ENCODE results near the gene SNTG2. TPM values are rescaled to one million over a fixed set of nuclear protein-coding genes. Genes with fewer than 3 reads are reported as not detected.

SNTG2 gene
- total and polyA plus RNA-seq, 4 donors, result 4.5 to 7.0 TPM; not detected in 2

DNA sequence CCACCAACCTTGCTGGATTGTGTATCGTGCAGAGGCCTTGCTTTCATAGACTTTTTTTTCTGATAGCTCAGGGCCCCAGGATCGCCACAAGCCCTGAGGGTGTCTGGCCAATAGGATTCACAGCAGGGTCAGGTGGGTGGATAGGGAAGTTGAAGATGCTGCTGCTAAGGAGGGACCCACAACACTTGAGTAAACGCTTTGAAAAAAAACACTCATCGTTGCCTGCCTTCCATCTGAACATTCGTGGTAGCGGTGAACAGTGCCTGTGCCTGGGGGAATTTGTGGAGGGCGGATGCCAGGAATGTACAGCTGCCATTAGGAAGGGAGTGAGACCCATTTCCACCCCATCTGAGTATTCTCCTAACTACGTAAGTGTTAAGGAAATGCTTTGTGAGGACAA is 358.0 kb downstream of the SNTG2 start:
- no peaks in the 10 kb centered on the region for H3K36me3 ChIP-seq (ENCODE audit: control insufficient read depth in 1 of 2, insufficient read depth in 2 of 2, low read length in 1 of 2)
- no peaks in the 10 kb centered on the region for H3K9me3 ChIP-seq (ENCODE audit: control insufficient read depth, low read length)
- no peaks in the 10 kb centered on the region for H3K27me3 ChIP-seq (ENCODE audit: control insufficient read depth in 1 of 2, insufficient read depth in 2 of 2, low read length in 1 of 2)
- ATAC-seq (ENCODE audit: low FRiP score) (no peak), DNase-seq (no peak)
- H3K4me1 ChIP-seq (ENCODE audit: control insufficient read depth in 1 of 2, insufficient read depth in 2 of 2, low read length in 2 of 2), result no peaks in the 10 kb centered on the region
- WGBS, 2 donors, result 80 to 85% methylated on average over 8 of the region's 8 CpGs
- no peak overlapping the region for H3K4me3 ChIP-seq (ENCODE audit: low read length in 2 of 2)
- intact Hi-C loops (cut with DNase I), result no loop called here
- H3K27ac ChIP-seq (ENCODE audit: low read depth in 1 of 2, low read length in 2 of 2), result no peak overlapping the region

DNA sequence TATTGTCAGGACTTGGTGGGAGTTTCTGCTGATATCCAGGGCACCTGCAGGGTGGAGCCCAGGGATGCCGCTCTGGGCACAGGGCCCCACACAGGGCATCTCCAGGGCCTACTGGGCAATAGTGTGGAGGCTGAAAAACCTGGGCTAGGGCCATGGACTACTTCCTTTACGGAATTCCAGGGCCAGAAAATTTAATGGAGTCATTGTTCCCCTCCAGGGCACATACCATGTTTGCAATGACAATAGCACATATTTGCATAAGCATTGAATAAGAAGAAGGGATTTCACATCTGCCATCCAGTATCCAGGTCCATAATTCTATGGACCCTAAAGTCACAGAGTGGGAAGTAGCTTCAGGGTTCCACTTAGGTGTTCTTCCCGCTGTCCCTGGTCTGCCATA is 358.9 kb downstream of the SNTG2 start:
- DNase-seq (no peak), ATAC-seq (ENCODE audit: low FRiP score) (no peak)
- whole genome bisulfite sequencing, 2 donors, result 85 to 88% methylated on average over 3 of the region's 3 CpGs

DNA sequence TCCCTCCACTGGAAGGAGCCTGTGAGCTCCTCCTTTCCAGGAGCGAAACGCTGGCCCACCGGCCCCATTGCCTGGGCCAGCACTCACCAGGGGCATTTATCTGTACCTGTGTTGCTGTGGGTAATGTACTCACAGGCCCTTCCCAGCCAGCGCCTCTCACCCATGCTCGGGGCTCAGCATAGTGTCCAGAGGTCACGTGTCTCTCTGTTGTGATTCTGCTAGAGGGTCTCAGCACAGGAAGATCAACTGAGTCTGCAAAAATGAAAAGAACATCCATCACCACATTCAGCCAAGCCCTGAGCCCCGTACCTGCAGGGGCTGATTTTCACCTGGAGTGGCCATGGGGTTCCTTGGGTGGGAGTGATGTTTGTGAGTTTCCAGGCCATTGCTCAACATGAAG is 359.6 kb downstream of the SNTG2 start:
- Histone ChIP-seq H3K36me3 (ENCODE audit: control insufficient read depth in 1 of 2, insufficient read depth in 2 of 2, low read length in 1 of 2) (no peaks in the 10 kb centered on the region), H3K9me3 (ENCODE audit: control insufficient read depth, low read length) (no peaks in the 10 kb centered on the region), H3K27ac (ENCODE audit: low read depth in 1 of 2, low read length in 2 of 2) (no peak overlapping the region), H3K4me3 (ENCODE audit: low read length in 2 of 2) (no peak overlapping the region), H3K4me1 (ENCODE audit: control insufficient read depth in 1 of 2, insufficient read depth in 2 of 2, low read length in 2 of 2) (no peaks in the 10 kb centered on the region), H3K27me3 (ENCODE audit: control insufficient read depth in 1 of 2, insufficient read depth in 2 of 2, low read length in 1 of 2) (no peaks in the 10 kb centered on the region)
- ATAC-seq (ENCODE audit: low FRiP score), result no peak
- no peak for DNase-seq
- intact Hi-C loops (cut with DNase I), result no loop called here
- 86 to 88% methylated on average over 7 of the region's 7 CpGs for WGBS, 2 donors

More for the DNA sequence above, 358.9 kb downstream of the SNTG2 start:
- Histone ChIP-seq H3K4me1 (ENCODE audit: control insufficient read depth in 1 of 2, insufficient read depth in 2 of 2, low read length in 2 of 2) (no peaks in the 10 kb centered on the region), H3K27me3 (ENCODE audit: control insufficient read depth in 1 of 2, insufficient read depth in 2 of 2, low read length in 1 of 2) (no peaks in the 10 kb centered on the region), H3K36me3 (ENCODE audit: control insufficient read depth in 1 of 2, insufficient read depth in 2 of 2, low read length in 1 of 2) (no peaks in the 10 kb centered on the region), H3K4me3 (ENCODE audit: low read length in 2 of 2) (no peak overlapping the region), H3K9me3 (ENCODE audit: control insufficient read depth, low read length) (no peaks in the 10 kb centered on the region), H3K27ac (ENCODE audit: low read depth in 1 of 2, low read length in 2 of 2) (no peak overlapping the region)
- intact Hi-C loops (cut with DNase I), result no loop called here

DNA sequence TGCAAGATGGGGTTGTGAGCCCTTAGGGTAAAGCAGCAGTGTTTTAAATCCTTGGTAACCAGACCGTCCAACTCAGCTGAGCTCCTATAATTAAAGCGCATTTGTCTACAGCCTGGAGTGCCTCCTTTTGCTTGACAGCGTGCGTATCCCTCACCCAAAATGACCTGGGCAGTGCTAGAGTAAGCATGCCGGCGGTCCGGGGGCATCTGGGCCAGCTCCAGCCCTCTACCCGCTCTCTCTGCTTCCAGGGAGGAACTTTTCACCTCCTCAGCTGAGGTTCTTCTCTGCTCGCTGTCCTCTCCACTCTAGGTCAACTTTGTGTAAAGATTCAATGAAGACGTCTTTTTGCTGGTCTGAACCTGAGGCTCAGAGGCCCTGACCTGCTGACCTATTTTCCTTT is 360.2 kb downstream of the SNTG2 start:
- WGBS, 2 donors, result 84 to 85% methylated on average over 10 of the region's 10 CpGs
- Histone ChIP-seq H3K36me3 (ENCODE audit: control insufficient read depth in 1 of 2, insufficient read depth in 2 of 2, low read length in 1 of 2) (no peaks in the 10 kb centered on the region), H3K4me1 (ENCODE audit: control insufficient read depth in 1 of 2, insufficient read depth in 2 of 2, low read length in 2 of 2) (no peaks in the 10 kb centered on the region), H3K27ac (ENCODE audit: low read depth in 1 of 2, low read length in 2 of 2) (no peak overlapping the region), H3K27me3 (ENCODE audit: control insufficient read depth in 1 of 2, insufficient read depth in 2 of 2, low read length in 1 of 2) (no peaks in the 10 kb centered on the region), H3K4me3 (ENCODE audit: low read length in 2 of 2) (no peak overlapping the region), H3K9me3 (ENCODE audit: control insufficient read depth, low read length) (no peaks in the 10 kb centered on the region)
- DNase-seq (no peak), ATAC-seq (ENCODE audit: low FRiP score) (no peak)
- intact Hi-C loops (cut with DNase I), result no loop called here

DNA sequence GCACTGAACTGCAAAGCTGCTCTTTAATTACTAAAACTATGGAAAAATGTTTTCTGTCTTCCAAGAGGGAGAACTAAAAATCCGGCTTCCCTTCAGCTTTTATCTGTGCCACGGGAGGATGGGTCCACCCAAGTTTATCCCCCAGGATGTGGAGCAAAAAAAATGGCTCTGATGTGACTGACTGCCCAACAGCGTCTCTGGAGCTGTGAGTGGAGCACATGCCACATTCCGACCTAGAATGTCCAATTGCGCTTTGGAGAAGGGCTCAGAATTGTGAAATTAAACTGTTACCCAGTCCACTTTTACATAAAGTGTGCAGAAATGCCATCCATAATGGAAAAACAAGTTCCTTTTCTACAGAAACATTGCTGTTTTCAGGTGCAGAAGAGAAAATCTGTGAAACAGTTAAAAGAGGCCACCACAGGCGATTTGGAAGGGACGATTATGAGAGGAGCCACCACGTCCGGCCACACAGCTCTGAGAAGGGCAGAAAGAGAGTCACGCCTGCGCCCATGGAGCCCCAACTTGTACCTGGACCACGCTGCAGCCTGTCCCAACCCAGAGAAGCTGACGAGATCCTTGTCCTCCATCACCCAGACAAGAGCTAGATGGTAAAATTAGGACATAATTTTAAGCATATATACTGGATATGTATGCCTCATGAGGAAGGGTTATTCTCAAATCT is 362.7 kb downstream of the SNTG2 start:
- ATAC-seq (ENCODE audit: low FRiP score) (no peak), DNase-seq (no peak)
- H3K27ac ChIP-seq (ENCODE audit: low read depth in 1 of 2, low read length in 2 of 2), result no peak overlapping the region
- no peaks in the 10 kb centered on the region for H3K27me3 ChIP-seq (ENCODE audit: control insufficient read depth in 1 of 2, insufficient read depth in 2 of 2, low read length in 1 of 2)
- H3K9me3 ChIP-seq (ENCODE audit: control insufficient read depth, low read length), result no peaks in the 10 kb centered on the region
- no peaks in the 10 kb centered on the region for H3K4me1 ChIP-seq (ENCODE audit: control insufficient read depth in 1 of 2, insufficient read depth in 2 of 2, low read length in 2 of 2)
- no peaks in the 10 kb centered on the region for H3K36me3 ChIP-seq (ENCODE audit: control insufficient read depth in 1 of 2, insufficient read depth in 2 of 2, low read length in 1 of 2)
- intact Hi-C loops (cut with DNase I), result no loop called here
- no peak overlapping the region for H3K4me3 ChIP-seq (ENCODE audit: low read length in 2 of 2)
- 78 to 80% methylated on average over 13 of the region's 13 CpGs for WGBS, 2 donors

DNA sequence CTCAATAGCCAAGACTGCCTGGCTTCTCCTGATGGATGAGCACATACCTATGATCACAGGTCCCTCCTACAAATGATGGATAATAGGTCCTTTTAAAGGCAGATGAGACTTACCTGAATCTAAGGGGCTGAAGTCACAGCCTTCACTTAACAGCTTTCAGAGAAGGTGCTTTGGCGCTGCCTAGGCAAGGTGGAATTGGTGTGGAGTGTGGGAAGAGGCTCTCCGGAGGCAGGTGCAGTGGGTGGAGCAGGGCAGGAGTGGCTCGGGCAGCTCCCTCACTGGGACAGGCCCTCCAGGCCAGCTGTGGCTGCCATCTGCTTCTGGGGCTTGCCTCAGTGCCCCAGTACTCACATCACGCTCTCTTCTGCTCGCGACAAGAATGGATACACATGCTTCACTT is 363.6 kb downstream of the SNTG2 start:
- Histone ChIP-seq H3K4me1 (ENCODE audit: control insufficient read depth in 1 of 2, insufficient read depth in 2 of 2, low read length in 2 of 2) (no peaks in the 10 kb centered on the region), H3K9me3 (ENCODE audit: control insufficient read depth, low read length) (no peaks in the 10 kb centered on the region), H3K36me3 (ENCODE audit: control insufficient read depth in 1 of 2, insufficient read depth in 2 of 2, low read length in 1 of 2) (no peaks in the 10 kb centered on the region), H3K4me3 (ENCODE audit: low read length in 2 of 2) (no peak overlapping the region), H3K27ac (ENCODE audit: low read depth in 1 of 2, low read length in 2 of 2) (no peak overlapping the region), H3K27me3 (ENCODE audit: control insufficient read depth in 1 of 2, insufficient read depth in 2 of 2, low read length in 1 of 2) (no peaks in the 10 kb centered on the region)
- WGBS, 2 donors, result 90 to 92% methylated on average over 6 of the region's 6 CpGs
- DNase-seq, result no peak
- no peak for ATAC-seq (ENCODE audit: low FRiP score)
- intact Hi-C loops (cut with DNase I), result no loop called here

DNA sequence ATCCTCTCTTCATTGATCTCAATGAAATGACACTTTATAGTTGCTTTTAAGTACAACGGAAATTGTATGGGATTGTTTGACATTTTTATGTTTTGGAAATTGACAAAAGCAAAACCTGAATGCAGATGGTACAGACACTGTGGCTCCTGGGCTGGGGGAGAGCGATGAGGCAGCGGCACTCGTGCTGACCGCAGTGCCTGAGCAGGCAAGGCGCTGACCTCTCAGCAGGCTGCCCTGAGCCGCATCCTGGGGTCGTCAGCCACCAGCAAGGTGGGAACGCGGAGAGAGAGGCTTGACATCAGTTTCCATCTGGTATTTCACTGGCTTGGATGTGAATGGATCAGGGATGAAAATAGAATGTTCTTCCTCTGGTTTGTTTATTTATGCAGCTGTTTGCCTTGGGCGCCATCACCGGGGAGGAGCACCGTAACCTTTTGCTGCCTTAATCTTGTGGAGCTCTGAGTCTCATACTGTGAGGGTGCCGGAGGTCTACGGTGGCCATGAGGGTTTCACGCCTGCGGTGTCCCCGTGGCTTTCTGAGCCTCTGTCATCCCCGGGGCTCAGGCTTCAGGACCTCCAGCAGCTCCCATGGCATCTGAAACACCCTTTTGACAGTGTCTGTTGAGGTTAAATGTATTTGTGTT is 367.8 kb downstream of the SNTG2 start:
- Histone ChIP-seq H3K4me3 (ENCODE audit: low read length in 2 of 2) (no peak overlapping the region), H3K36me3 (ENCODE audit: control insufficient read depth in 1 of 2, insufficient read depth in 2 of 2, low read length in 1 of 2) (no peaks in the 10 kb centered on the region), H3K9me3 (ENCODE audit: control insufficient read depth, low read length) (no peaks in the 10 kb centered on the region), H3K27ac (ENCODE audit: low read depth in 1 of 2, low read length in 2 of 2) (no peak overlapping the region), H3K4me1 (ENCODE audit: control insufficient read depth in 1 of 2, insufficient read depth in 2 of 2, low read length in 2 of 2) (no peaks in the 10 kb centered on the region), H3K27me3 (ENCODE audit: control insufficient read depth in 1 of 2, insufficient read depth in 2 of 2, low read length in 1 of 2) (no peaks in the 10 kb centered on the region)
- intact Hi-C loops (cut with DNase I), result no loop called here
- ATAC-seq (ENCODE audit: low FRiP score), result no peak
- WGBS, 2 donors, result 51 to 63% methylated on average over 19 of the region's 19 CpGs
- no peak for DNase-seq

DNA sequence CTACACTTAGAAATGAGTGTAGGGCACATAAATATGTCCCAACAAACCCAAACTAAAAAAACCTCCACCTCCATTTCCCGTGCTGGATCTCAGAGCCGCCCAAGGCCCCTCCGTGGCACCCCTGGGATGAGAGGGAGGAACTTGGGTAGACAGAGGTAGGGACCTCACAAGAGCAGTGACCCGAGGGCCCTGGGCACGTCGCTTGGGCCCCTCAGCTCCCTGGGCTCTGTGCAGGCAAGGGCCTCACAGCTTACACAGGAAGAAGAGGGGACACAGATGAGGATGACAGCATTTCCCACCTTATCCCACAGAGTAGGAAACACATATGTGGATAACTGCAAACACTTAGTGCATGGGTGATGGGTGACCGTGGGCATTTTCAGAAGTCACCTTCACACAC is 368.7 kb downstream of the SNTG2 start:
- intact Hi-C loops (cut with DNase I), result no loop called here
- WGBS, 2 donors, result 77 to 83% methylated on average over 7 of the region's 7 CpGs

DNA sequence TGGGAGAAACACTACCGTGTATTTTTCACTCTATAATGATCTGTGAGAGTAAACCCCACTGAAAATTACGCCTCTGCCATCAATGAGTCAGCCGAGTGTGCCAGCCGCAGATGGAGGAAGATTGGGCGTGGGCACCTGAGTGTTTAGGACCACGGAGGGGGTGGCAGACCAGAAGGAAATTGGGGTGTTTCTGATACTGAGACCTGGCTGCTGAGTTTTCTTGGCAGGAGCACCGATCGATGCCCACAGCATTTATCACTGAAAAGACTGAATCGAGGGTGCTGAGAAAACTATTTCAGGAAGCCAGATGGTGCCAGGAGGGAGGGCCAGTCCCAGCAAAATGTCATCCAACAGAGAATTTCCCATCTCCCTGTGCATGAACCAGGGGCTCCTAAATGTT is 370.7 kb downstream of the SNTG2 start:
- H3K4me3 ChIP-seq (ENCODE audit: low read length in 2 of 2), result no peak overlapping the region
- H3K27me3 ChIP-seq (ENCODE audit: control insufficient read depth in 1 of 2, insufficient read depth in 2 of 2, low read length in 1 of 2), result no peaks in the 10 kb centered on the region
- intact Hi-C loops (cut with DNase I), result no loop called here
- H3K9me3 ChIP-seq (ENCODE audit: control insufficient read depth, low read length), result no peaks in the 10 kb centered on the region
- WGBS, 2 donors, result 77 to 82% methylated on average over 9 of the region's 9 CpGs
- no peak for DNase-seq
- no peak overlapping the region for H3K27ac ChIP-seq (ENCODE audit: low read depth in 1 of 2, low read length in 2 of 2)
- no peaks in the 10 kb centered on the region for H3K4me1 ChIP-seq (ENCODE audit: control insufficient read depth in 1 of 2, insufficient read depth in 2 of 2, low read length in 2 of 2)
- ATAC-seq (ENCODE audit: low FRiP score), result no peak
- no peaks in the 10 kb centered on the region for H3K36me3 ChIP-seq (ENCODE audit: control insufficient read depth in 1 of 2, insufficient read depth in 2 of 2, low read length in 1 of 2)

More for the DNA sequence above, 368.7 kb downstream of the SNTG2 start:
- Histone ChIP-seq H3K36me3 (ENCODE audit: control insufficient read depth in 1 of 2, insufficient read depth in 2 of 2, low read length in 1 of 2) (no peaks in the 10 kb centered on the region), H3K4me3 (ENCODE audit: low read length in 2 of 2) (no peak overlapping the region), H3K27ac (ENCODE audit: low read depth in 1 of 2, low read length in 2 of 2) (no peak overlapping the region), H3K4me1 (ENCODE audit: control insufficient read depth in 1 of 2, insufficient read depth in 2 of 2, low read length in 2 of 2) (no peaks in the 10 kb centered on the region), H3K27me3 (ENCODE audit: control insufficient read depth in 1 of 2, insufficient read depth in 2 of 2, low read length in 1 of 2) (no peaks in the 10 kb centered on the region), H3K9me3 (ENCODE audit: control insufficient read depth, low read length) (no peaks in the 10 kb centered on the region)
- no peak for DNase-seq
- ATAC-seq (ENCODE audit: low FRiP score), result no peak
